Fibroblast of mammary gland (primary cell): ENCODE results near the gene CD63.

Source experiments
- DNase-seq: peaks from one replicate; pipeline ENCODE4 v3.0.0-alpha.2; 2010; ENCODE audit warnings: low read depth
- H3K4me3 ChIP-seq: 2 replicates; pipeline ENCODE4 v1.5.1; 2011; ENCODE audit warnings: low read depth, mild to moderate bottlenecking, low read length, moderate library complexity; ENCODE audit not compliant: control insufficient read depth
- CTCF ChIP-seq: conservative IDR thresholded peaks from 2 replicates; pipeline ENCODE4 v1.5.1; 2011; ENCODE audit warnings: low read depth, low read length, inconsistent platforms; ENCODE audit not compliant: control insufficient read depth, insufficient read depth

Gene CD63

GRCh38 chr12:55676707-55677106 lies 52.1 kb downstream of the CD63 start:
- TF ChIP-seq CTCF, result no peak
- peak; percentile 37 for DNase-seq

GRCh38 chr12:55675666-55676065 lies 53.1 kb downstream of the CD63 start:
- no peak for TF ChIP-seq CTCF
- no peak for DNase-seq
- H3K4me3 ChIP-seq, result no peak overlapping the region

More at GRCh38 chr12:55676707-55677106, 52.1 kb downstream of the CD63 start:
- H3K4me3 ChIP-seq, result no peak overlapping the region
